ENCODE measurements around the gene AQP9.
A peak's percentile ranks its signal among the peaks of the same experiment; 100 is the strongest.

The AQP9 gene

DNA sequence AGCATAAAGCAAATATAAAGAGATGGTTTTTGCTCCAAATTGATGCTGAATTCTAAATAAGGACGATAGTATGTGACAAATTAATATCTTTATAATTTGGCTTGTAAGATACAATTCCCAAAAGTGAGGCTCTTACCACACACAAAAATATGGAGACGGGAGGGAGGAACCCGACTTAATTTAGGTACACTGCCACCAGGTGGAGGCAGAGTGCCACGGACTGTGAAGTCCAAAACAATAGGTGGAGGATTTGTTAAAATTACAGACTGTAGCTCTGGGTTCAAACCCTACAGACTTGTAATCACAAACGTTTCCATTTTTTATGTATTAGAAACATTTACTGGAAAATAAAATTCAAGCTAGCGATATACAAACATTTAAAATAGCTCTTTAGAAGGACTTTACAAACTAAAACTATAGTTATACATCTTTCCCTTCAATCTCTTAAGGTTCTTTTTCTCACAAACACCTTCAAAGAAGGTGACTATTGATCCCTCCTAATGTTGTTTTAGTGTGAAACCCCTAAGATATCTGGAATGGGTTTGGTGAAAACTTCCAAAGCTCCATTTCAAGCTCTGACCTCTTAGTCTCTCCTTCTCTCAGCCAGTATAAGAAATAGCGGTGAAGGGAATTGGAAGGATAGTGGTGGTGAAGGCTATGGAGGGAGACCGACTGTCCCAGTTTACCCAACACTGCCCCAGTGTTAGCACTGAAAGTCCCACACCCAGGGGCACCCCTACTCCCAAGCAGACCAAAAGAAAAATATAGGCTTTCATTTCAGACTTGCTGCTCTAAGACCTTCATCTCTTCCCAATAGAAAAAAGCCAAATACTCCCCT, 89.7 kb downstream of the AQP9 start:
- peak; percentile 51 for DNase-seq (ENCODE audit: low spot score)

DNA sequence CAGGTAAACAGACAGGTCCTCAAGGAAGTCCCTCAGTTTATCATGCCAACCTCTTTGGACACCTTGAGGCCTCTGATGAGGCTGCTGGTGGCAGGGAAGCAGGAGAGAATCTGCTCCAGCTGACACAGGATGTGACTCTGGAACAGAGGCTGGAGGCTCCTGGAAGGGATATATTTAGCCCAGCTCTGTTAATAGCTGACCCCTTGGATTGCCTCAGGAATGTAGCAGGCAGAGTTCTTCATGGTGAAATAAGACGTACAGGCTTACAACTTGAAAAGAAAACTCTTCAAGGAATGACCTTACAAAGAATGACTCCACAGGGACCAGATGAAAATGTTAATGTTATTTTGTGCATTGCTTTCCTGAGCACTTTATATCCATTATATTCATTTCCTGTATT, 90.5 kb downstream of the AQP9 start:
- DNase-seq (ENCODE audit: low spot score): no peak

DNA sequence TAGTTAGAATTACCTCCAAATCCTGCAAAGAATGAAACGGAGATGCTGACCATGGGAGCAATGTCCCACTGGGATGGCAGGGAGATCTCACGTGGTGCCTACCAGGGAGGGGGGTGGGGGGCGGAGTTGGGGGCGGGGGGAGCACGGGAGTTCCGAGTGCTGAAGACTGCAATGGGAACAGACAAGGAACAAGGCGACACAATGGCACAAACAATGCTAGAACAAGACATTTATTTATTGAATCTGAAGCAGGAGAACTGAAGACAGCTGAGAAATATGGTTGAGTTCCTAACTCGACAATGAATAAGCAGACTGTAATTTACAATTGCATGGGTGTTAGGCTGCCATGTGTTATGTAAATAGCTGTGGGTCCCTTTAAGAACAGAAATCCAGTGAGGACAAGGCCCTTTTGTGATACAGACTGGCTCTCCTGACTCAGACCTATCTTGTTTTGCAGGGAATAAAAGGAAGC, 91.2 kb downstream of the AQP9 start:
- DNase-seq (ENCODE audit: low spot score): peak; percentile 60

- DNase-seq (ENCODE audit: low spot score): no peak
These were observed 94.3 kb downstream of the AQP9 start for GRCh38 chr15:58232281-58233065.

DNA sequence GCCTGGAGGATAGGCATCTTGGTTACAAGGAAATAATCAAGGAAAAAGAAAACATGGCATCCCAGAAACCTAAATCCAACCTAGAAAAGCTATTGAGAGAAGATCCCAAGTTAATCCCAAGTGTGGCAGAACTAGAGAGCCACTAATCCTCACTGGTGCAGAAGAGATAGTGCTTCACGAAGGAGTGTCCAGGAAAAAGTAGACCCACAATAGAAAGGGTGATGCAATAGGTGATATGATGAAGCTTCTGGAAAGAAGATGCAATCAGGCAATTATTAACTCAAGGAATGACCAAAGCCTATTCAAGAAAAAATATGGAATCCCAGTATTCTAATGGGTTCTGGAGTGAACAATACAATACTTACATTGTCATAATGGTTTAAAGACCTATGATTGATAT, 95.2 kb downstream of the AQP9 start:
- no peak for DNase-seq (ENCODE audit: low spot score)

Measured in SW480 (cell line).